GM10266 (cell line): ENCODE results near the gene LIN28B.

Experiments used
- DNase-seq: peaks from one replicate; pipeline ENCODE4 v3.0.0; 2012; ENCODE audit errors: extremely low spot score
- TF ChIP-seq, protein P1 (sequence below): IDR thresholded peaks from 2 replicates; pipeline ENCODE4 v1.5.1; 2012; ENCODE audit warnings: mild to moderate bottlenecking, low read depth; ENCODE audit not compliant: control insufficient read depth, insufficient read depth; ENCODE audit errors: missing control alignments

Gene LIN28B

DNA sequence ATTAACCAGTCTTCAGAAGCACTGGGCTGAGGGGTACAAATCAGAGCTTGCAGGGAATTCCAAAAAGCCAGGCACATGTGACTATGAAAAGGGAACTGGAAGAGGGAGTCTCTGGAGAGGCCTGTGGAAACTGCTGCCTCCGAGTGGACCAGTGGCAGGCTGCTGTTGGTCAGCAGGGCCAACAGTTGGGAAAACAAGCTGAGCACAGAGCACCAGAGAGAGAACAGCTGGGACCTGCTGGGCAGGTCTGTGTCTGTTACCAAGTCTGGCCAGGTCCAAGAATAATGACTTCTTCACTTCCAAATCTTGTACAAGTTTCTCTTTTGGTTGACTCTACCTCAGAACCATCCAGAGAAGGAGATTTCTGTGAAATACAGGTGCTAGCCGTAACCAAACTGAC is 81.4 kb downstream of the LIN28B start:
- TF ChIP-seq, protein P1, sequence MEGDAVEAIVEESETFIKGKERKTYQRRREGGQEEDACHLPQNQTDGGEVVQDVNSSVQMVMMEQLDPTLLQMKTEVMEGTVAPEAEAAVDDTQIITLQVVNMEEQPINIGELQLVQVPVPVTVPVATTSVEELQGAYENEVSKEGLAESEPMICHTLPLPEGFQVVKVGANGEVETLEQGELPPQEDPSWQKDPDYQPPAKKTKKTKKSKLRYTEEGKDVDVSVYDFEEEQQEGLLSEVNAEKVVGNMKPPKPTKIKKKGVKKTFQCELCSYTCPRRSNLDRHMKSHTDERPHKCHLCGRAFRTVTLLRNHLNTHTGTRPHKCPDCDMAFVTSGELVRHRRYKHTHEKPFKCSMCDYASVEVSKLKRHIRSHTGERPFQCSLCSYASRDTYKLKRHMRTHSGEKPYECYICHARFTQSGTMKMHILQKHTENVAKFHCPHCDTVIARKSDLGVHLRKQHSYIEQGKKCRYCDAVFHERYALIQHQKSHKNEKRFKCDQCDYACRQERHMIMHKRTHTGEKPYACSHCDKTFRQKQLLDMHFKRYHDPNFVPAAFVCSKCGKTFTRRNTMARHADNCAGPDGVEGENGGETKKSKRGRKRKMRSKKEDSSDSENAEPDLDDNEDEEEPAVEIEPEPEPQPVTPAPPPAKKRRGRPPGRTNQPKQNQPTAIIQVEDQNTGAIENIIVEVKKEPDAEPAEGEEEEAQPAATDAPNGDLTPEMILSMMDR = no peak
- DNase-seq = no peak

DNA sequence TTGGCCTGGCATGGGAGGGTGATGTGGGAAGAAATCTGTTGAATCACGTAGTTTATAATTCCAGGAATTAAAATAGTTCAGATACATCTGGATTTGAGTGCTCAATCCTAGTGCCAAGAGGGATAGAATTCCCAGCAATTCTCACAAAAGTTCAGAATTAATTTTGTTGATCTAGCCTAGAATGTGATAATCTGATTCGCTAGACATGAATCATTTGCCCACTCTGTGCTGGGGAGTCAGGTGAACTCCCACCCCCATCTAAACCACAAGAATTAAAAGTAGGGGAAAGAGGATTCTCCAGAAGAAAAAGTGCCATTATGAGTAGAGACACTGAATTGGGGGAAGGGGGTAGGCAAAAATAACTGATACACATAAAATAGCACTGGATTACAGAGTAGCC is 85.0 kb downstream of the LIN28B start:
- TF ChIP-seq, protein P1 = no peak
- no peak for DNase-seq

GRCh38 chr6:105042648-105043047 is 85.7 kb downstream of the LIN28B start:
- DNase-seq = no peak
- TF ChIP-seq, protein P1 = no peak

DNA sequence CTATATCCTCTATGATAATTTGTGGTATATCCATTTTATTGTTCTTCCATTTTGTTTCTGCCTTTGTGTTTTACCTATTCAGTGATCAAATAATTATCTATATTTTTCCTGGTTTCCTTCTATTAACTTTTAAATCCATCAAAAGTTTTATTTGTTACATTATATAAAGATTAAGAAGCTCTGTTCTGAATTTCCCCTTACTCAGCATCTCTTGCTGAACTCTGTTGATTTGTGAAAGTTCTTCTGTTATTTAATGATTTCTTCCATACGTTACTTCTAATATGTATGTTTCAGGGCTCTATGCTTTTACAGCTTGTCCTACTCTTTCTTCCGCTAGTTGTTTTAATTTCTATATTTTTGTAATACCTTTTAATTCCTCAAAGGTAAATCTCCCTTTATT is 87.1 kb downstream of the LIN28B start:
- TF ChIP-seq, protein P1 = no peak
- DNase-seq = no peak

GRCh38 chr6:105045526-105045925 is 88.6 kb downstream of the LIN28B start:
- no peak for DNase-seq
- TF ChIP-seq, protein P1 = no peak

GRCh38 chr6:105051941-105052471 is 95.1 kb downstream of the LIN28B start:
- DNase-seq = no peak
- TF ChIP-seq, protein P1 = no peak

DNA sequence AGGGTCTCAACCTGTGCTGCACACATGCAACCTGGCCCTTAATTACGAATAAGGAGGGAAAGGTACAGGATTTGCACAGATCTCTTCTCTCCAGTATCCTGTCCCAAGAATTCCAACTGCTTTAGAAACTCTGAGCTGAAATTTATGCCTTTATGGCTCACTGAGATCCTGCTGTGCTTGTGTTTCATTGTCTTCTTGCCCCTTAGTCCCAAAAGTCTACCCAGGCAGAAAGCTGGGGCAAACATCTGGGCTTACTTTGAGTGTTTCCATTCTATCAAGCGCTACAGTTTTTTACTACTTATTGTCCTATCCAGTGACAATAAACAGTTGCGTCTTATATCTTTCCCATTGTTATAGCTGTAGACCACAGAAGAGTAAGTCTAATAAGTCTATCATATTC is 99.7 kb downstream of the LIN28B start:
- TF ChIP-seq, protein P1 = no peak
- no peak for DNase-seq
